GM19468 (cell line): Measurements from ENCODE around the gene ALPK3.

Source experiments
- ATAC-seq: cut with Tn5 transposase; IDR thresholded peaks from one replicate; pipeline ENCODE4 v1.9.1; 2021; ENCODE audit warnings: mild to moderate bottlenecking, moderate library complexity, moderate number of reproducible peaks; ENCODE audit not compliant: unreplicated experiment; ENCODE audit errors: extremely low read depth

The ALPK3 gene

DNA sequence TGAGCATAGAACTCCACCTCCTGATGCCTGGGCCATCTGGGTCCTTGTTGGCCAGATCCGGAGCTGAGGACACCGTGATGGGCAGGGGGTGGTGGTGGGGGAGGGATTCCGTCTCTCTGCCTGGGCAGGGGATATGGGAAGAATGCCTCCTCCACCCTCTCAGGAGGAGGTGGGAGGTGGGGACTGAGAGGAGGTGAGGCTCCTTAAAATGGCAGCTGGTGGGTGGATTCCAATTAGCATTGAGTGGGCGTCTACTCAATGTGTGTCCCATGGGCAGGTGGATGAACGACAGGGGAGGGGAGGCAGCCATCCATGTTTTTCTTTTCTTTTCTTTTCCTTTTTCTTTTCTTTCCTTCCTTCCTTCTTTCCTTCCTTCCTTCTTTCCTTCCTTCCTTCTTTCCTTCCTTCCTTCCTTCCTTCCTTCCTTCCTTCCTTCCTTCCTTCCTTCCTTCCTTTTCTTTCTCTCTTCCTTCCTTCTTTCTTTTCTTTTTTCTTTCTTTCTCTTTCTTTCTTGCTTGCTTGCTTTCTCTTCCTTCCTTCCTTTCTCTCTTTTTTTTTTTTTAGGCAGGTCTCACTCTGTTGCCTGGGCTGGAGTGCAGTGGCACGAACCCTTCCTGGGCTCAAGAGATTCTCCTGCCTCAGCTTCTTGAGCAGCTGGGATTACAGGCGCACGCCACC is 72.3 kb downstream of the ALPK3 start:
- ATAC-seq, result no peak

DNA sequence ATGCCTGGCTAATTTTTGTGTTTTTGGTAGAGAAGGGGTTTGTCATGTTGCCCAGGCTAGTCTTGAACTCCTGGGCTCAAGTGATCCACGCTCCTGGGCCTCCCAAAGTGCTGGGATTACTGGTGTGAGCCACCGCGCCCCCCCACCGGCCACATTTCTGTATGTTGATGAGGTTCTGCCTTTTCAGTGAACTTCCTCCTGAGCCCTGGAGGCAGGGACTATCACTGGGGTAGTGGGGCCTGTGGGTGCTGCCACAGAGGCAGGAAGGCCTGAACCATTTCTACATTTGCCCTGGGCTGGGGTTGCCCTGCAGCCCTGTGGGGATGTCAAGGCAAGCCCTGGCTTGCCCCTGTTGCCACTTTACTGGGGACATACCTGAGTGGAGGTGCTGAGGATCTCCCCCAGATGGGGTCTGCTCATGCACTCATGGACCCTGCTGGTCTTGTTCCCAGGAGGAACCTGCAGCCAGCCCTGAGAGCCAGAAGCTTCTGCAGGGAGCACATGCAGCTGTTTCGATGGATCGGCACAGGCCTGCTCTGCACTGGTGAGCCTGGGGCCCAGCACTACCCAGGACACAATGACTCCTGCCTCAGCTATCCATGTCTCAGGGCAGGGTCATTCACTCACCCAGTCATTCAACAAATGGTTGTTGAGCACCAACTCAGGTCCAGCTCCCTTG is 73.0 kb downstream of the ALPK3 start:
- ATAC-seq, result no peak

DNA sequence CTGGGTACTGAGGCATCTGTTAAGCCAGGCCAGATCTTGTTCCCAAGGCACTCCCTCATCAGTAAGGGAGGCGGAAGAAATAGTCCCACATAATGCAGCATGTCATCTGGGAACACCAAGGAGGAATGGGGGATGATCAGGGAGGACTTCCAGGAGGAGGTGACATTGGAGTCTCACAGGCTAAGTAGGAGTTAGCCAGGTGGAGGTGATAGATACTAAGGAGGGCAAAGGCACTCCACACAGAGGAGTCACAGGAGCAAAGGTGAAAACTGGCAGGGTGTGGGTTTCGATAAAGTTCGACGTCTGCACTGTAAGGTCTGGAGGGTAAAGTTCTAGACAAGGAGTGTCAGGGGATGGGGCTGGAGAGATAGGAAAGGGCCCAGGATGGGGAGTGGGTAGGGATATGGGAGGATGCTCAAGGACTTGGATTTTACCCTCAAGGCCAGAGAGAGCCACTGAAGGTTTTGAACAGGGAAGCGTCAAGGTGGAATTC is 73.6 kb downstream of the ALPK3 start:
- no peak for ATAC-seq

DNA sequence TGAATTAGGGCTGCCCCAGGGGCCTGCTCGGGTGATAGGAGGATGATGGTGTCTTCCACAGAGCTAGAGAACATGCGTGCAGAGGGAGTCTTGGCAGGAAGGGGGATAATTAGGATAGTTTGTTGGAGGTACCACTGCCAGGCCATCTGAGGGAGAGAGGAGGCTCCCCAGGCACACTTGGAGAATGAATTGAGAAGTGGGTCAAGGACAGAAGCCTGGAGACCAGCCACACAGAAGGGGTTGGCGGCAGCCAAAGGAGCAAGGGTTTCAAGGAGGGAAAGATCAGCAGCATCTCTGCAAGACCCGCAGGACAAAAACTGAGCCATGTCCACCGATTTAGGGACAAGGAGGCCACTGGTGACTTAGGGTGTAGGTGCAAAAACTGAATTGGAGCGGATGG is 74.2 kb downstream of the ALPK3 start:
- ATAC-seq, result no peak

DNA sequence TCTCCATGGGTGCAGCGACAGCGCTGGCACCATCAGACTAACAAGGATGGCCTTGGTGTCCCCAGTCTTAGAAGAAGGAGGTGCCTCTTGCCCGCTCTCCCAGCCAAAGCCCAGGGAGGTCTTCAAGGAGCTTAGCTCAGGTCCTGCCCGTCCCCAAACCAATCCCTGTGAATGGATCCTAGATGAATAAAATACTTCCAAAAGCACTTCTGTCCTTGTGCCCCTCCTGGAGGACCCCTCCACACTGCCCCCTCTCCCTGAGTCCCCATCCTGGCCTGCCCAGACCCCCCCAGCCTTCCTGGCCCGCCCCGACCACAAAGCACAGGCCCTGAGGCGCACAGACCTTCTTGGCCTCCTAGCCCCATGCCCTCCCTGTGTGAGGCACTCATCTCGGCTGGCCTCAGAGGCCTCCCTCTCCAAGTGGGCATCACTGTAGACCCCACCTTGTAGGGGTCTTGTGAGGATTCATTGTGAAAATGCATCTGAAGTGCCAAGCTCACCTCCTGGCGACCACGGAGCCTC is 75.7 kb downstream of the ALPK3 start:
- no peak for ATAC-seq

DNA sequence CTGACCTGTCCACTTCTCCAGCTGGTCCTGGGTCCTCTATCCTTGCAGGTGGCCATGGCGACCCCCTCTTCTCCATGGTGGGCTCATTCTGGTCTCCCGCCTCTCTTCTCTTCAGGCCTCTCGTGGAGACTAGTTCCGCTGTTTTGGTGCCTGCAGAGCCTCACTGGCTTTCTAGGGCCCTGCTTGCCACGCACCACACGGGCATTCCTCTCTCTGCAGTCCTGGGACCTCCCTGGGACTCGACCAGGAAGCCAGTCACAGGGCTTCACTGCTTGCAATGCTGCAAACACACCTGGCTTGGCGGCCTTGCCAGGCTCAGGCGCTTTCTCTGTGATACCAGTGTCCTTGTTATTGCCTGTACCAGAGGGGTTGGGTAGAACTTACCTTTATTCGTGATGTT is 76.5 kb downstream of the ALPK3 start:
- no peak for ATAC-seq

DNA sequence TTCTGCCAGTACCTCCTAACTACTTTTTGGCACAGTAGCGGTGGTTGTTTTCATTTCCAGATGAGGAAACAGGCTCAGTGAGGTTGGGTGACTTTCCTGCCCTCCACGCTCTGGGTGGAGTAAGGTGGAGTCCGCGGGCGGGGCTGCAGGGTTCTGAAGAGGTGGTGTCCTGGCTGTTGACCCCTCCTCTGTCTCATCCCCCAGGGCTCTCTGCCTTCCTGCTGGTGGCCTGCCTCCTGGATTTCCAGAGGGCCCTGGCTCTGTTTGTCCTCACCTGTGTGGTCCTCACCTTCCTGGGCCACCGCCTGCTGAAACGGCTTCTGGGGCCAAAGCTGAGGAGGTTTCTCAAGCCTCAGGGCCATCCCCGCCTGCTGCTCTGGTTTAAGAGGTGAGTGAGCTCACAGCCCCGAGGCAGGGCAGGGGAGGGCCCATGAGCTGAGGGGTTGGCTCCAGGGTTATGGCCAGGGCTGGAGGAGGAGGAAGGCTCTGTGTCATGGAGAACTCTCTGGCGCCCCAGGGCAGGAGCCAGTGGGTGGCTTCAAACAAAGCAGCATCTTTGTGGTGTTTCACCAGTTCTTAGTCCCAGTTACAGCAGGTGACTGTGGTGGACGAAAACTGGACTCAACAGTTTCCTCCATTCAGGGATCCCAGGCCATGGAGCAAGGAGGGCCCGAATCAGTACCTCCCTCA is 77.7 kb downstream of the ALPK3 start:
- ATAC-seq, result no peak

DNA sequence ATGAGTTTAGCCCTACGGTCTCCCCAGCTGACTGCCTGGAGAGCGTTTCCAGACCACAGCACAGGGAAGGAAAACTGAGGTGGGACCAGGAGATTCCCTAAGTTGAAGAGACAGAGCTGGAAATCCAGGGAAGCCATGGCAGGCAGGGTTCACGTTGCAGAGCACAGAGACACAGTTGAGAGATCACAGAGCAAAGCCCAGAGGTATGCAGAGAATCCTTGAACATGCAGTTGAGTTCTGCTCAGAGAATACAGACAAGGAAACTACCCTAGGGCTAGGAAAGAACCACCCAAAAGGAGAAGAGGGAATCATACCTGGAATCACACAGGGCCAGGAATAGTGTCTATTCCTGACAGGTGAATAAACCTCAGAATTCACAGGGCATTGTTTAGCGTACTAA is 81.6 kb downstream of the ALPK3 start:
- no peak for ATAC-seq

DNA sequence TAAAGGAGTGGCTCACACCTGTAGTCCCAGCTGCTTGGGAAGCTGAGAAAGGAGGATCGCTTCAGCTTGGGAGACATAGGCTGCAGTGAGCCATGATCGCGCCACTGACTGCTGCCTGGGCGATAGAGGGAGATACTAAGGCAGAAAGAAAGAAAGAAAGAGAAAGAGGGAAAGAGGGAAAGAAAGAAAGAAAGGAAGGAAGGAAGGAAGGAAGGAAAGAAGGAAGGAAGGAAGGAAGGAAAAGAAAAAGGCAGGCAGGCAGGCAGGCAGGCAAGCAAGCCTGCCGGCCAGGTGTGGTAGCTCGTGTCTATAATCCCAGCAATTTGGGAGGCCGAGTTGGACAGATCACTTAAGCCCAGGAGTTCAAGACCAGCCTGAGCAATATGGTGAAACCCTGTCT is 82.6 kb downstream of the ALPK3 start:
- ATAC-seq, result no peak

DNA sequence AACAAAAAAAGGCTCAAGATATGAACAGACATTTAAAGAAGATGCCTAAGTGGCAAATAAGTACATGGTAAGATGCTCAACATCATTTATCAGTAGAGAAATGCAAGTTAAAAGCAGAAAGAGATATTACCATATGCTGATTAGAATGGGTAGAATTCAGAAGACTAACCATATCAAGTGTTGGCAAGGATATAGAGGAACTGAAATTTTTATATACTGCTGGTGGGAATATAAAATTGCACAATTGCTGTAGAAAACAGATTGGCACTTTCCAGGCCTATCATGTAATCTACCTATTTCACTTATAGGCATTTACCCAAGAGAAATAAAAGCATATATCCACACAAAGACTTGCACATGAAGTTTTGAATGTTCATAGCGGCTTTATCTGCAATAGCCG is 84.4 kb downstream of the ALPK3 start:
- ATAC-seq, result no peak

DNA sequence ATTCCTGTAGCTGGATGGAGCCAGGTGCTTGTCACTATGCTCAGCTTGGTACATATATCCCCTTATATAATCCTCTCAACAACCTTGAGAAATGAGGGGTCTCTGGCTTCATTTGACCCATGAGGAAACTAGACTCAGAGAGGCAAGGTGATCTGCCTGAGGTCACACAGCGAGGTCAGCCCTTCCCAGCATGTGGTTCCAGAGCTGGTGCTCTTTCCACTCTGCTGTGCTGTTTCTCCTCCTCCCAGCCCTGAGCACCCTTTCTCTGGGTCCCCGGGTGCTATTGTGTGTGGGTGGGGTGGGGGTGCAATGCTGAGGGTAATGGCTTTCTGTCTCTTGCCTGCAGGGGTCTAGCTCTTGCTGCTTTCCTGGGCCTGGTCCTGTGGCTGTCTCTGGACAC is 86.6 kb downstream of the ALPK3 start:
- ATAC-seq, result no peak

DNA sequence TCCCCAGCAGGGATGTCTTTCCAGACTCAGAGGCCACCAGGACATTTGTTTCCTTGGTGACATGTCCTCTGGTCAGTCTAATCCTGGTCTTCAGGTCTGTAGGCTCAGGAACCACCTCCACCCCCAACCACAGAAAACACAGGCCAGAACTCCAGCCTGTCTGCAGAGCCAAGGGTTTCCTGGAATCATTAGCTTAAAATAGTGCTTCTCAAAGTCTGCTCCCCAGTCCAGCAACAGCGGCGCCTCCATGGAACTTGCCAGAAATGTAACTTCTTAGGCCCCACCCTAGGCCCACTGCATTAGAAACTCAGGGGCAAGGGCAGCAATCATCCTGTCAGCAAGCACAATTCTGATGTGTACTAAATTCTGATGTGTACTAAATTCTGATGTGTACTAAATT is 87.3 kb downstream of the ALPK3 start:
- ATAC-seq, result no peak

DNA sequence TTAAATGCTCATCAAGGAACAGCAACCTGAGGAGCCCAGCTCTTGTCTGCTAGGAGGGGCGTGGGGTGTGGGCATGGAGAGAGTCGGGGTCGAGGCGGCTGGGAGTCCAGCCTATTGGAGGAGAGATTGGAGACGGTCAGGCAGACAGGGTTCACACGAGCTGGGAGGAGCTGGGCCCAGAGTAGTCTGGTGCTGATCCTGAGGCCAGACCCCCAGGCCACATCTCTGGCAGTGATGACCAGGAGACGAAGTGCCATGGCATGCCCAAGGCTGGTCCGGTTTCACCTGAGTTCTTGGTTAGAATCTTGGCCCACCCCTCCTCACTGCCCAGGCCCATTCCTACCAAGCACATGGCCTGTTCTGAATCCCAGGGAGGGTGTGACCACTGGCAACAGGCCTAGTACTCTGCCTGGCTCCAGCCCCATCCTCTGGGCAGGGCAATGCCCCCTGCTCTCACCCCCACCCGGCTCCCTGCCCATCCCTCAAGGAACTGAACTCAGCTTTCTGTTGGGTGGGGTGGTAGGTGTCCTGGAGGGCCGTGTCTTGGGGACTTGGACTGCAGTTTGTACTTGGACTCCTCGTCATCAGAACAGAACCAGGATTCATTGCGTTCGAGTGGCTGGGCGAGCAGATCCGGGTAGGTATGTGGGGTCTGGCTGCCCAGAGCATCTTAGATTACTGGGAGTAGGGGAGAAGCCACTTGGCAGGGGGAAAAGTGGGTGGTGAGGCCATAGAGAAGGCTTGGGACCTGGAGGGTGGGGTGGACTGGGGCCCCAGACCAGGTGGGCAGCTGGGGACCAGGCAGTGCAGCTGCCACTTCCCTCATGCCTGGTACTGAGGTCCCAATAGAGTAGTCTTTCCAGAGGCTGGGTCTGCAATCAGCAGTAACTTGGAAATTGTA is 88.1 kb downstream of the ALPK3 start:
- no peak for ATAC-seq

DNA sequence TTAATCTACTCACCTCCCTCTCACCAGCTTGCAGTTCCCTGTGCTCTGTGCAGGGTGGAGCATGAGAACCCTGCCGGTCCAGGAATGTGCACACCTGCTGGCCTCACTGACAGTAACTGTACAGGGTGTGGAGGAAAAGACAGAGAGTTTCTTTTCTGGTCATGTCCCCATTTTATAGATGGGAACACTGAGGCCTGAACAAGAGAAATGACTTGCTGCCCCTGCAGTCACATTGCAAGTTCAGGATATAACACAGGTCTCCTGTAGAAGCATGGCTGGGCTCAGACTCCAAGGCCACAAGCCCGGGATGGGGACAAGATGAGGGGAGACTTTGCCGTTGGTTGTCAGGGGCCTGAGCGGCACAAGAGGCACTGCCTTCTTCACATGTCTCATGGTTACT is 90.6 kb downstream of the ALPK3 start:
- ATAC-seq, result no peak

DNA sequence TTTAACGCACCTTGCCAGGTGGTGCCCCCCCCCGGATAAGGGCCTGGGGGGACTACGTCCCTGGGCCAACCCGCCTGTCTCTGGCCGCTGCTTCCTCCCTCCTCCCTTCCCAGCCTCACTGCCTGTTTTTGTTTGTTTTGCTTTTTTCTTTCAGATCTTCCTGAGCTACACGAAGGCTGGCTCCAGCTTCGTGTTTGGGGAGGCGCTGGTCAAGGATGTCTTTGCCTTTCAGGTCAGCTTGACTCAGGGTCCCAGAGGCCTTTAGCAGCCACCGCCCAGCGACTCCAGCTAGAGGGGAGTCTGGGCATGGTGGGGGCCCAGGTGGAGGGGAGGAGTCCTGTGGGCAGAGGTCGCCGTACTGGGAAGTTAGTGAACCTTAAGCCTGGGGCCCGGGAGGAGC is 91.4 kb downstream of the ALPK3 start:
- no peak for ATAC-seq

DNA sequence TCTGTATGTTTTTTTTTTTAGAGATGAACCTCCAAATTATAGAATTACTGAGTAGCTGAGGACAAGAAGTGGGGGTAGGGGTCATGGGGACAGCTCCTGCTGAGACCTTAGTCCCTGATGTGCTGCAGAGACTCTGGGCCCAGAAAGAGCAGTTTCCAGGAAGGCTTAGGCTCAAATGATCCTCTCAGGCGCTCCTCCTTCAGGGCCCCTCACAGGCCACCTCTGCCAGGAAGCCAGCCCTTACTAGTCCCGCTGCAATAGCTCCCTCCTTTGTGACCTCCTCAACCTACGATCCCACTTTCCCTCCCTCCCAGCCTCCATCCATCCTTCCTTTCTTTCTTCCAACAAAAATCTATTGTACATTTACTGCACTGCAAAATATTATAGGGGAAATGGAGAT is 91.9 kb downstream of the ALPK3 start:
- no peak for ATAC-seq

DNA sequence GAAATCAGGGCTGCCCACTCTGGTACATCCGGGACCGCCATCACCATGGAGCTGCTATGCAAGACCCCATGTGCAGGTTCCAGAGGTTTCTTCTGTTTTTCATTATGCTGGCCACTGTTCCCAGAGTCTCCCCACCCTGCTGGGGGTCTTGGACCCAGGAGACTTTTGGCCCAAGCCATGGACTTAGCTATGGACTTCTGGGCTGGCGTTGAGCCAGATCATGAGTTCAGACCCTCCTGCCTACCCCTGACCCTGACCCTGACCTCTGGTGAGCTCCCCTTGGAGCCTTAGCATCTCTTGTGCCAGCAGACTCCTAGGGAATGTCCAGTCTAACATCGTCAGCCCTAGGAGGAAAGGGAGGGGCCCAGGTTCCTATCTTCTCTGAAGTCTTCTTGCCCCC is 92.6 kb downstream of the ALPK3 start:
- no peak for ATAC-seq

DNA sequence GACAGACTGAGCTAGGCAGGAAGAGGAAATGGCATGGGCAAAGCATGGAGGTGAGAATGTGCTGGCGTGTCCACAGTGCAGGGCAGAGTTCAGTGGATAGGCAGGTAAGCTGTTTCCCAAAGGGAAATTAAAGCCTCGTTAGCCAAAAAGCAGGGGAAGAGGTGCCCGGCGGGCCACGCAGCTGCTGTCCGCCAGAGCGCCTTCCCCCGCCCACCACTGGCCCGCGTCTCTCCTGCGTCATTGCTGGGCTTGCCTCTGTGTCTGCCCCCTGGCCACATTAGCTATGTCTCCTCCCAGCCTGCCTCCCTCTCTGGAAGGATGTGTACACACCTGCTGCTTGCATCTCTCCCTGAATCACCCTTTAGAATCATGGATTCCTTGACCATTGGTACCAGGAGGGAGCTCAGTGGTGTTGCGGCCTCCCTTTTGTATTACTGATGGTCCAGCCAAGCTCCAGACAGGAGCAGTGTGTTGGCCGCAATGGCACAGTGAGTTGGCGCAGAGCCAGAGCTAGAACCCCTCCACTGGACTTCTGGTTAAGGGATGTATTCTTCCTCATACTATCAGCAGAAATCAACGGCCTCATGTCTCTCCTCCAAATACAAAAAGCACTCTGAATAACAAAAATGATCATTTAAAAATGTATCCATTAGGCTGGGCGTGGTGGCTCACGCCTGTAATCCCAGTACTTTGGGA is 93.9 kb downstream of the ALPK3 start:
- no peak for ATAC-seq

DNA sequence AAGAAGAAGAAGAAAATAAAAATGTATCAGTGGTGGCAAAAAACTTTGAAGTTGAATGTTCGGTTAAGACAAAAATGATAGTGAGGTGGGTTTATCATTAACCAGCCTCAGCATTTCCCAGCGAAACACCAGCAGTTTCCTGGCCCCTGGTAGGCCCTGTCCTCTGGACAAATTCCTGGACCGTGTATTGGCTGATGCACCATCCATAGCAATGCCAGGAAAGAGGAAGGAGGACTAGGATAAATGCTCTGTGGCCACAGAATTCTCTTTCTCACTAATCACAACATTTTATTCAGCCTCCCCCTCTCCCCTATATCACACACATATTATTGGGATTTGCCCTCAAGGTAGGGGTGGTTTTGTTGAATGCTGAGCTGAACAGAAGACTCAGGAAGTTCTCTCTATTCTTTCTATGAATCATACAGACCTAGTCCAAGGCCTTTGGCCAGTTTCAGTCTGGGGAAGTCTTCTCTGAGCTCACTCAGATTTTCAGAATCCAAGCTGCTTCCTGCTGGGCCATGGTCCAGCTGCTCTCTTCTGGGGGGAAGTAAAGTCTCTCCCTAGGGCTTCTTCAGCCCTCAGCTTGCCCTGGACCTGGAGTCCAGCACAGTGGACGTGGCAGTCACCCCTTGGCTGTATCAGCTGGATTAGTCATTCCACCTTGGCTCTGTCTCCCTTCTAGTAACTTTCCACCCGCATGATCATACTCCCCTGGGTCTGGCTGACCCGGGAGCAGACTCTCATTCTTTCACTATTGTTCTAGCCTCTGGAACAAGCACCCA is 94.9 kb downstream of the ALPK3 start:
- no peak for ATAC-seq
